ENCODE measurements around the gene ACIN1. TPM values are rescaled to one million over a fixed set of nuclear protein-coding genes. Genes with fewer than 3 reads are reported as not detected.

The ACIN1 gene, protein sequence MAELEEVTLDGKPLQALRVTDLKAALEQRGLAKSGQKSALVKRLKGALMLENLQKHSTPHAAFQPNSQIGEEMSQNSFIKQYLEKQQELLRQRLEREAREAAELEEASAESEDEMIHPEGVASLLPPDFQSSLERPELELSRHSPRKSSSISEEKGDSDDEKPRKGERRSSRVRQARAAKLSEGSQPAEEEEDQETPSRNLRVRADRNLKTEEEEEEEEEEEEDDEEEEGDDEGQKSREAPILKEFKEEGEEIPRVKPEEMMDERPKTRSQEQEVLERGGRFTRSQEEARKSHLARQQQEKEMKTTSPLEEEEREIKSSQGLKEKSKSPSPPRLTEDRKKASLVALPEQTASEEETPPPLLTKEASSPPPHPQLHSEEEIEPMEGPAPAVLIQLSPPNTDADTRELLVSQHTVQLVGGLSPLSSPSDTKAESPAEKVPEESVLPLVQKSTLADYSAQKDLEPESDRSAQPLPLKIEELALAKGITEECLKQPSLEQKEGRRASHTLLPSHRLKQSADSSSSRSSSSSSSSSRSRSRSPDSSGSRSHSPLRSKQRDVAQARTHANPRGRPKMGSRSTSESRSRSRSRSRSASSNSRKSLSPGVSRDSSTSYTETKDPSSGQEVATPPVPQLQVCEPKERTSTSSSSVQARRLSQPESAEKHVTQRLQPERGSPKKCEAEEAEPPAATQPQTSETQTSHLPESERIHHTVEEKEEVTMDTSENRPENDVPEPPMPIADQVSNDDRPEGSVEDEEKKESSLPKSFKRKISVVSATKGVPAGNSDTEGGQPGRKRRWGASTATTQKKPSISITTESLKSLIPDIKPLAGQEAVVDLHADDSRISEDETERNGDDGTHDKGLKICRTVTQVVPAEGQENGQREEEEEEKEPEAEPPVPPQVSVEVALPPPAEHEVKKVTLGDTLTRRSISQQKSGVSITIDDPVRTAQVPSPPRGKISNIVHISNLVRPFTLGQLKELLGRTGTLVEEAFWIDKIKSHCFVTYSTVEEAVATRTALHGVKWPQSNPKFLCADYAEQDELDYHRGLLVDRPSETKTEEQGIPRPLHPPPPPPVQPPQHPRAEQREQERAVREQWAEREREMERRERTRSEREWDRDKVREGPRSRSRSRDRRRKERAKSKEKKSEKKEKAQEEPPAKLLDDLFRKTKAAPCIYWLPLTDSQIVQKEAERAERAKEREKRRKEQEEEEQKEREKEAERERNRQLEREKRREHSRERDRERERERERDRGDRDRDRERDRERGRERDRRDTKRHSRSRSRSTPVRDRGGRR
- 55.7 and 70.0 TPM in 2 replicates for total RNA-seq (ENCODE audit: low replicate concordance)

DNA sequence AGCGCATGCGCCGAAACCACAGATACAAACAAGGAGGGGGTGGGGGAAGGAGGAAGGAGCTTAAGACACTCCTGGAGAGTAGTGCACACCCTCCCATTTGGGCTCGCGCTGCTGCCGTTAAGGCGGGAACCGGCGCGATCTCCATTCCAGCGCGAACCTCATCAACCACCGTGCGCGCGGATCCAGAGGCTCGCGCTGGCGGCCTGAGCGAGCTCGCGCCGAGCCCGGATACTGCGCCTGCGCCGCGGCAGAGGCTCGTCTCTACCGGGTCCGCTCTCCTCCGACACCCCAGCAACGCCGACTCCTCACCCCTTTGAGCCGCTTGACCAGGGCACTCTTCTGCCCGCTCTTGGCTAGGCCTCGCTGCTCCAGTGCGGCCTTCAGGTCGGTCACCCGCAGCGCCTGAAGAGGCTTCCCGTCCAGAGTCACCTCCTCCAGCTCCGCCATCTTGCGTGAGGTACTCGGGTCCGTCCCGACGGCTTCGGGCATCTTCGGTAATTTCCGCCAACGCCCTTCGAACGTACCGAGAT lies at the start of gene ACIN1:
TSS of gene ACIN1 (minus strand) at position 471 of the 530 bp plus-strand sequence. CDS start at position 447, 24 bp downstream.

DNA sequence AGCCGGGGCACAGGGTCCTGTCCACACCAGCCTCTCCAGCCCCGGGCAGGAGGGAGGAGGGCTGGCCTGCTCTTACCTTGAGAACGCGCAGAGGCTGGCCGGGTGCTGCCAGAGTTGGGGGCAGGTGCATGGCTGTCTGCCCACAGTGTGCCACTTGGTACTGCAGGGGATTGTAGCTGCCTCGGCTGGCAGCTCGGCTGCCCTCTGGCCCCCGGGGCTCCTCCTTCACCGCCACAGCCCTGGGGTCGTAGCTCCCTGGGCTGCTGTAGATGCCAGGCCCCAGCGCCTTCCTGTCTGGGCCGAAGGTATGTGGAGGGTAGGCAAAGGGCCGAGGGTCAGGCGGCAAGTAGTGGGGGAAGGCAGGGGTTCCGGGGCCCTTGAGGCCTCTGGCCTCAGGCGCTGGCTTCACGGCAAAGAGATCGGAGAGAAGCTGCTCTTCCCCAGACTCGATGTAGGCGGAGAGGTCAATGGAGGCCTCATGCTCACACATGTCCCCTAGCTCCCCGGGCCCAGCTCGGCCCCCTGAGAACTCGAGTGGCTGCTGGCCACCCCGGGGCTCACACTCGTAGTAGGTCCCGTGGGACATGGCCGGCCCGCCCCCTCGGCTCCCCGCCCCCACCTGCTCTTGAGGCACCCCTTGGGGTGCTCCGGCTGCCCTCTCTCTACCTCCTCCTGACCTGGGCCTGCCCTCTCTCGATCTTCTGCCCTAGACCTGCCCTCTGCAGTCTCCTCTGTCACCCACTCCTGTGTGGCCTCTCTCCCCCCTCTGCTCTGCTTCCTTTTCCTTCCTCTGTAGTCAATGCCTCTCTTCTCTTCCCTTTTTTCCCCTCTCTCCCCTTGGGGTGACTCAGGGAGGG lies 23.8 kb upstream of the ACIN1 start, which contains the start of gene CEBPE:
TSS of gene CEBPE (minus strand) at position 750 of the 857 bp plus-strand sequence. CDS start at position 586, 164 bp downstream.

DNA sequence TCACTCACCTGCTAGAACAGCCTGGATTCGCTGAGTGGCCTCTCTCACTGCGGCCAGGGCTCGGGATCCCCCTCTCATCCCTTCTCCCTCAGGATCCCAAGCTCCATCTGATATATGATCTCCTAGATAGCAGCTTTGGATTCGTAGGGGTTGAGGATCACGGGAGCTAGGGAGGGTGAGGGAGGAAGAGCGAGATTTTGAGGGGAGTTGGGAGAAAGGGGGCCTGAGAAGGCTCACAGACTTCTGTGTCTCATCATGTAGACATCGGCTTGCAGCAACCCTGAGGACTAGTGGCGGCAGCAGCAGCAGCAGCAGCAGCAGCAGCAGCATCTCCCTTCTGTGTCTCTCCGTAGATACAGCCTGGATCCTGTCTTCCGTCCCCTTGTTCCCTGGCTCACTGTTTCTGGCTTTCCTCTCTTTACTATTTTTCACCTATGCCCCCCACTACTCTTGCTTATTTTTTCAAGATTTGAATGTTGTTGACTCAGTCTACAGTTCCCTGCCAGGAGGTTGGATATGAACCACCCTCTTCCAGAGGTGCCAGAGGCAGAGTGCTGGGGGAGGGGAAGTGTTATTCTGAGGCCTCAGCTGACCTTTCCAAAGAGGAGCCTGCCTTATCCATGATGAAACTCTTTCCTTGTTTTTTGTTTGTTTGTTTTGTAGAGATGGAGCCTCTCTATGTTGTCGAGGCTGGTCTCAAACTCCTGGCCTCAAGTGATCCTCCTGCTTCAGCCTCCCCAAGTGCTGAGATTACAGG lies 9.8 kb upstream of the ACIN1 start, which contains the start of gene CIROP:
TSS of gene CIROP (minus strand) at position 399 of the 757 bp plus-strand sequence. CDS start at position 330, 69 bp downstream.

GRCh38 chr14:23095196-23096108 lies 516 bp upstream of the ACIN1 start, which contains the start of gene C14orf119:
TSS of gene C14orf119 (plus strand) at chr14:23095505. CDS start at chr14:23097659, 2,154 bp downstream.

GRCh38 chr14:23056956-23057756 lies 37.8 kb downstream of the ACIN1 start, which contains the start of gene CDH24:
TSS of gene CDH24 (minus strand) at chr14:23057520. CDS start at chr14:23055733, 1,787 bp downstream.

GRCh38 chr14:23042162-23042965 lies 52.6 kb downstream of the ACIN1 start, which contains the start of gene PSMB11:
TSS of gene PSMB11 (plus strand) at chr14:23042212. CDS start at chr14:23042226, 14 bp downstream.

GRCh38 chr14:23034498-23035302 lies 60.2 kb downstream of the ACIN1 start, which contains the start of gene PSMB5:
TSS of gene PSMB5 (minus strand) at chr14:23034900. CDS start at chr14:23034881, 19 bp downstream.

GRCh38 chr14:23009939-23010726 lies 84.8 kb downstream of the ACIN1 start, which contains the start of gene C14orf93:
TSS of gene C14orf93 (minus strand) at chr14:23010143. CDS start at chr14:22999023, 11,120 bp downstream.

Other genes starting within 250 kb of the ACIN1 start
- gene LRP10, start 223.4 kb downstream of the ACIN1 start, total RNA-seq (ENCODE audit: low replicate concordance): 47.1 and 59.4 TPM in 2 replicates
- 0.08 TPM in 1 of 2 replicates, not detected in the other for gene REM2, start 211.9 kb downstream of the ACIN1 start, total RNA-seq (ENCODE audit: low replicate concordance)
- 46.7 and 118 TPM in 2 replicates for gene RBM23, start 176.0 kb downstream of the ACIN1 start, total RNA-seq (ENCODE audit: low replicate concordance)
- gene PRMT5, start 165.8 kb downstream of the ACIN1 start, total RNA-seq (ENCODE audit: low replicate concordance): 61.3 and 86.6 TPM in 2 replicates
- 27.0 and 29.3 TPM in 2 replicates for gene HAUS4, start 138.0 kb downstream of the ACIN1 start, total RNA-seq (ENCODE audit: low replicate concordance)
- 19.2 and 54.1 TPM in 2 replicates for gene AJUBA, start 112.6 kb downstream of the ACIN1 start, total RNA-seq (ENCODE audit: low replicate concordance)
- 6.2 and 10.6 TPM in 2 replicates for gene C14orf93, start 85.0 kb downstream of the ACIN1 start, total RNA-seq (ENCODE audit: low replicate concordance)
- gene PSMB5, start 60.2 kb downstream of the ACIN1 start, total RNA-seq (ENCODE audit: low replicate concordance): 210 and 299 TPM in 2 replicates
- not detected in 2 replicates for gene PSMB11, start 52.9 kb downstream of the ACIN1 start, total RNA-seq (ENCODE audit: low replicate concordance)
- gene CDH24, start 37.6 kb downstream of the ACIN1 start, total RNA-seq (ENCODE audit: low replicate concordance): 4.0 and 4.9 TPM in 2 replicates
- 53.4 and 58.8 TPM in 2 replicates for gene C14orf119, start 369 bp upstream of the ACIN1 start, total RNA-seq (ENCODE audit: low replicate concordance)
- 0.12 TPM in 1 of 2 replicates, not detected in the other for gene CIROP, start 9.9 kb upstream of the ACIN1 start, total RNA-seq (ENCODE audit: low replicate concordance)
- not detected in 2 replicates for gene CEBPE, start 24.1 kb upstream of the ACIN1 start, total RNA-seq (ENCODE audit: low replicate concordance)
- 0.15 and 16.1 TPM in 2 replicates for gene SLC7A8, start 88.5 kb upstream of the ACIN1 start, total RNA-seq (ENCODE audit: low replicate concordance)
- not detected in 2 replicates for gene RNF212B, start 142.8 kb upstream of the ACIN1 start, total RNA-seq (ENCODE audit: low replicate concordance)
- gene HOMEZ, start 191.0 kb upstream of the ACIN1 start, total RNA-seq (ENCODE audit: low replicate concordance): 3.4 and 3.6 TPM in 2 replicates
- 1.6 and 2.2 TPM in 2 replicates for gene PPP1R3E, start 207.7 kb upstream of the ACIN1 start, total RNA-seq (ENCODE audit: low replicate concordance)
- 16.4 and 17.8 TPM in 2 replicates for gene BCL2L2, start 211.7 kb upstream of the ACIN1 start, total RNA-seq (ENCODE audit: low replicate concordance)
- gene PABPN1, start 226.3 kb upstream of the ACIN1 start, total RNA-seq (ENCODE audit: low replicate concordance): 76.1 and 118 TPM in 2 replicates